GM12892 (cell line): ENCODE results near the gene DOCK9.

ENCODE experiments used
- DNase-seq: peaks from one replicate; pipeline ENCODE4 v3.0.0; 2011; ENCODE audit not compliant: insufficient read length
- FAIRE-seq: peaks from 2 replicates; lab custom pipeline; 2011; peaks lifted over from hg19 to GRCh38; lab: Jason Lieb, UNC
- POLR2A ChIP-seq: IDR thresholded peaks from 2 replicates; pipeline ENCODE4 v1.6.1; 2011; ENCODE audit warnings: low read depth, low read length, control low read depth
- POLR2AphosphoS5 ChIP-seq: IDR thresholded peaks from 2 replicates; pipeline ENCODE4 v1.6.1; 2011; ENCODE audit warnings: low read depth, low read length, control low read depth
- TAF1 ChIP-seq: IDR thresholded peaks from 2 replicates; pipeline ENCODE4 v1.6.1; 2011; ENCODE audit warnings: low read depth, mild to moderate bottlenecking, control low read depth, low read length, borderline replicate concordance

Gene DOCK9

GRCh38 chr13:98974053-98974452 lies 3.8 kb downstream of the DOCK9 start:
- no peak for TF ChIP-seq TAF1
- no peak for TF ChIP-seq POLR2AphosphoS5
- TF ChIP-seq POLR2A, result no peak
- no peak for FAIRE-seq
- DNase-seq, result no peak

DNA sequence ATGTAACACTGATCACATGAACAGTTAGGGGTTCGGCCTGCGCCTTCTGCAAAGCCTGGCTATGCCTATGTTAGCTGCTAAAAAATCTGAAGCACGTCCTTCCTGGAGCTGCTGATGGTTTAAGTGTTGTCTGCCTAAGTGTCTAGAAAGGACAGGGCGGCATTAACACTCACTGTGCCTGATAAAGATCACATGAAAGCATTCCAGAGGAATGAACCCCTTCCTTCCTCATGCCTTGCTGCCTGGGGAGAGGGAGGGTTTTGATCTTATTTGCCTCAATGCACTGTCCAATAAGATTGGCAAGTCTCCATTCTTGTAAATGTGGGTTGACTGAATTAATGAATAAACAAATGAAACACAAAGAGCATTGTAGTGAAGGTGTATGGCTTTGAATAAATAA lies 5.2 kb downstream of the DOCK9 start:
- TF ChIP-seq TAF1 (no peak), POLR2AphosphoS5 (no peak), POLR2A (no peak)
- DNase-seq (no peak), FAIRE-seq (no peak)

DNA sequence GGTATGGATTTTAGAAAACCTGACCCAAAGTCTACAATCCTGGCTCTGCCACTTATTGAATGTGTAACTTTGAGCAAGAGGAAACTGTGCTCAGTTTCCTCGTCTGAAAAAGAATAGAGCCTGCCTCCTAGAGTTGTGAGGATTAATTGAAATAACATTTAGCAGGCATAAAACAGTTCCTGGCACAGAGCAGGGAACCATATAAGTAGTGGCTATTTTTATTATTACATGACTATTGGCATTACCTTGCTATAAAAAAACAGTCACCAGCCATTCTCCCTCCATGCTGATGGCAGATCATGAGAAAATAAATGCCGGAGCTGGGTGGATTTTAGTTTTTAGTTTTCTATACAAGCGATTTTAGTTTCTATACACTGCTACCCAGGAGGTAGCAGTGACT lies 5.8 kb downstream of the DOCK9 start:
- FAIRE-seq, result no peak
- TF ChIP-seq TAF1 (no peak), POLR2AphosphoS5 (no peak), POLR2A (no peak)

GRCh38 chr13:98970330-98970729 lies 7.5 kb downstream of the DOCK9 start:
- TF ChIP-seq POLR2A (no peak), POLR2AphosphoS5 (no peak), TAF1 (no peak)
- DNase-seq (no peak), FAIRE-seq (no peak)

More for the DNA sequence above, 5.8 kb downstream of the DOCK9 start:
- no peak for DNase-seq

DNA sequence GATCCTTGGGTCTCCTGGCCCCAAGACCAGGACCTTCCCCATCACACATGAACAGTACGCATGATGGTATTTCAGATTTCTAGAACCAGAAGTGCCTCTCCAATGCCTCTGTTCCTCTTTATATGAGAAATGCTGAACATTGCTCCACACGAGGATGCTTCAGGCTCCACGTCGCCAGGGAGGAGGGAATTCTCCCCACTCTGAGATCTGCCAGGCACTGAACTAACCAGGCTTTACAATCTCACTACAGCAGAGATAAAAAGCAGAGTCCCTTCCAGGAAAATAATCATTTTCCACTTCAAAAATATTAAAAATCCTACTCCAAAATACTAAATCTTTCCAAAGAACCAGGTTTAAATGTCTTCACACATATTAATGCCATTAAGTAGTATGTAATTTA lies 10.4 kb downstream of the DOCK9 start:
- no peak for TF ChIP-seq TAF1
- TF ChIP-seq POLR2A, result no peak
- TF ChIP-seq POLR2AphosphoS5, result no peak
- DNase-seq (no peak), FAIRE-seq (no peak)

DNA sequence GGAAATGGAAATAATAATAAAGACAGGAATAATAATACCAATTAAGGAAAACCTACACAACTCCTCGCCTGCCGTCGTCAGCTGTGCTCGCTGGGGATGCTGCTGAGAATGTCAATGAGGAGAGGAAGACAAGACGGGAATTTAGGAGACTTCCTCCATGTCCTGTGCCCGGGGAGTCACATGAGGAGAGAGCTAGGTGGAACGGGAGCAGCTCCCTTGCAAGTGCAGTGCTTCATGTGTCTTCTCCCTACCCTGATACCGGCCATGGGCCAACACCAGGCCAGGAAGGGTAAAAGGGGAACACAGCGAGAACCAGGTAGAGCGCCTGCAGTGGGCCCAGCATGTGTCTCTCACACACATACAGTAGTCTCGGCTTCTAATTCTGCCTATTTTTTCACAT lies 11.8 kb downstream of the DOCK9 start:
- FAIRE-seq (no peak), DNase-seq (no peak)
- no peak for TF ChIP-seq POLR2AphosphoS5
- no peak for TF ChIP-seq POLR2A
- no peak for TF ChIP-seq TAF1

DNA sequence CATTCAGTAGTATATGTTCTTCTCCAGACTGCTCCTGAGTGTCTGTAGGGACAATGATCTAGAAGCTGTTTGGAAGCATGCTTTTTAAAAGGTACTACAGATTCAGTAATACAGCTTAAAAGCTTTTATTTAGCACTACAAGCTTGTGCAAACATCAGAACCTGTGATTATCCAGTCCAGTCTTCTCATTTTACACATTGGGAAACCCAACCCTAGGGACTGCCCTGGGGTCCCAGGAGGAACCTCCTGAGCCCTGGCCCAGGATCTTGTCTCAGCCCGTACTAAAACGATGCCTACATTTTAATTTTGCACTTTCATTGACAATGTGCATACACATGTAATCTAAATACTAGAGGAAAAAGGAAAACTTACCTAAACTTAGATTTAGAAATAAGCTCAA lies 12.5 kb downstream of the DOCK9 start:
- DNase-seq (no peak), FAIRE-seq (no peak)
- no peak for TF ChIP-seq POLR2A
- TF ChIP-seq POLR2AphosphoS5, result no peak
- no peak for TF ChIP-seq TAF1

DNA sequence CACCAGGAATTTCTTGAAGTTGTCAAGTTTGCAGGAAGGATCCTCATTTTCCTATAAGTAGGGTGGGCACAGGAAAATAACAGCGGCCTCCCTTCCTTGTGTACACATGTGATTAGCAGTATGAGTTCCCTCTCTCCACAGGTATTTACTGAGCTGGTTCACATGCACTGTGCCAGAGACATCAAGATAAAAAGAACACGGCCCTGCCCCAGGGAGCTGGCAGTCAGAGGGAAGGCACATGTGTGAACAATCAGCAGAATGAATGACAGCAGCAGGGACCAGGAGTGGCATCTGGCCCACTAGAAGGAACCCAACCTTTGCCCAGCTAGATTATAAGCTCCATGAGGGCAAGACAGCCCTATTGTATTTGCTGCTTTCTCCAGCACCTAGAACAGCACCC lies 13.9 kb downstream of the DOCK9 start:
- no peak for DNase-seq
- FAIRE-seq, result no peak
- TF ChIP-seq POLR2AphosphoS5, result no peak
- TF ChIP-seq POLR2A, result no peak

DNA sequence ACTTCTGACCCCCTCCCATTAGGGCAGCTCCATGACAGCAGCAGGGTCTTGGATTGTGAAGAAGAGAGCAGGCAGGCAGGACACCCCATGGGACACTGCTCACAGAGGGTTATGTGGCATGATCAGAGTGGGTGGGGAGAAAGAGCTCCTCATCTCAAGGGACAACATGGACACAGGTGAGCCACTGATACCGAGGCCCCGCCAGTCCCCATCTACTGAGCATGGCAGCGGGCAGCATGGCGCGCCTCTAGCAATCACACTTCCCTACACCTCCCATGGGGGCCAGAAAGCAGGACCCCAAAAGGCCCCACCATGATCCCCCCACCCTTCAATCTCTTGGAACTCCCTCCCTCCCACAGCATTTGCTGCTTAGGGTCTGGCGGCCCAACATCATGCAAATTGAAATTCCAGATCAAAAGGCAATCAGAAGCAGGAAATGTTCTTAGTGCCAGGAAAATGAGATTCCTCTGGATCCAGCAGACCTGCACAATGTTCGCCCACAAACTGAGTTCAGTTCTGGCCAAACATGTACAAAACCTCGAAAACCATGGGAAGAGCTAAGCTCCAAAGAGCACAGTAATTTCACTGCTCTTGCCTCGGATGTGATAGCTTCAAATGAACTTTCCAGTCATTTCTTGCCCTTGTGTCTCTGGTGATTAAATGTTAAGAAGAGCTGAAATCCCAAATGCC lies 14.8 kb downstream of the DOCK9 start:
- no peak for DNase-seq
- no peak for FAIRE-seq
- TF ChIP-seq TAF1 (no peak), POLR2AphosphoS5 (no peak), POLR2A (no peak)

DNA sequence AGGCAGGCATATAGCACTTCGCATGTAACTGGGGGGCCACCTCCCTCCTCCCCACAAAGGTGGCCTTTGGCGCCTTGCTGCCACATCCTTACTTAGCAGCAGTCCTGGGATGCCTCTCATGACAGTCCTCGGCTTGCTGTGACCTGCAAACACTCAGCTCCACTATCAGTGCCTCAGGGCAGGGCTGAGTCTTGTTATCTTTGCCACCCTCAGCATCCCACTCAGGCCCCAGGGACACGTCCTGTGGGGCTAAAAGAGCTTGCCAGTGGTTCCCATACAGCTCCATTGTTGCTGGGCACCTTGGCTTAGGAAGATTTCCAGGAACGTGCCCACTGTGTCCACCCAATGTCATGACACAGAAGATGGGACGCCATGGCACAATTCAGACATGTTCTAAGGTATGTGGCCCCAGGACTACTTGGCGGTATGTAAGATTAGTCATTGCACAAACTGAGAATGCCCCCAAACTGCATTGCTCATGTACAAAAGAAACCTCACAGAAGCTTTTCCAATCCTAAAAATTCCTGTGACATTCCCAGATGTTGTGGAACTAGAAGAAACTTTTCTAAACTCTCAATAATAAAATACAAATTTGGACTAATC lies 16.3 kb downstream of the DOCK9 start:
- FAIRE-seq (no peak), DNase-seq (no peak)
- no peak for TF ChIP-seq POLR2A
- no peak for TF ChIP-seq POLR2AphosphoS5
- no peak for TF ChIP-seq TAF1

DNA sequence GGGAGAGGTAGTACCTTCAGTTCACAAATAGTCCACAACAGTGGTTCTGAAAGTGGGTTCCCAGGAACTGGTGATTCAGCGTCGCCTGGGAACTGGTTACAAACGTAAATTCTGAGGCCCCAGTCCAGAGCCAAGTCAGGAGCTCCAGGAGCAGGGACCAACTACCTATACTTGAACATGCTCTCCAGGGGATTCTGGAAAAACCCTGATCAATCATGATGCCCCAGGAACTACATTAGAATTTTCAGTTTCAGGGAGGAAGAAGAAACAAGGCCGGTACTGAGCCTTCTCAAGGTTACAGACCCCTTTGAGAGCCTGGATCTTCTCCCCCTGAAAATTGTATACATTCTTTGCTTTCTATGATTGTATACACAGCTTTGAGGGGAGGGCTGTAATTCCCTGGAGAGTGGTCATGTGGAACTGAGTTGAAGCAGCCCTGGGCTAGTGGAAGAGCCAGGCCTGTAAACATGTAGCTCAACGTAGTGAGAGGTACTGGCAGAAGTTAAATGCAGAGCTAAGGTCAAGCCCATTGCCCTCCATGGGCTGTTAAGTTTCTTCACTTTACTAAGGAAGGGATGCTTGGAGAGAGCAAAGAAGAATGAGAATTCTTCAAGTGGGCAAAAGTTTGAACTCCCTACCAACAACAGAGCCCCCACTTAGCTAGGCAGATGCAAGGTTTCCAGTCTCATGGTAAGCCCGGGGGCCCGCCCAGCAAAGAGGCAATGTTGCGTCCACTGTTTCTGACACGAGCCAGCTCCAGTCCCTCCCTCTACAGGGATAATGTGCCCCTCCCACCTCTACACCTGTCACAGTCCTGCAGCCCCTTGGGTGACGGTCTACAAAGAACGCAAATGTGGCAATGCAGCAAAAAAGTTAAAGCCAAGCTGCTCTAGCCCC lies 17.0 kb downstream of the DOCK9 start:
- no peak for DNase-seq
- FAIRE-seq, result no peak

More for the DNA sequence above, 17.0 kb downstream of the DOCK9 start:
- TF ChIP-seq POLR2AphosphoS5 (no peak), POLR2A (no peak), TAF1 (no peak)
